GM19238 (cell line): Measurements from ENCODE around the gene ANGEL1.

Experiments
- DNase-seq: peaks from one replicate; pipeline ENCODE4 v3.0.0; 2011; ENCODE audit warnings: low spot score; ENCODE audit not compliant: insufficient read length

ANGEL1 gene, protein sequence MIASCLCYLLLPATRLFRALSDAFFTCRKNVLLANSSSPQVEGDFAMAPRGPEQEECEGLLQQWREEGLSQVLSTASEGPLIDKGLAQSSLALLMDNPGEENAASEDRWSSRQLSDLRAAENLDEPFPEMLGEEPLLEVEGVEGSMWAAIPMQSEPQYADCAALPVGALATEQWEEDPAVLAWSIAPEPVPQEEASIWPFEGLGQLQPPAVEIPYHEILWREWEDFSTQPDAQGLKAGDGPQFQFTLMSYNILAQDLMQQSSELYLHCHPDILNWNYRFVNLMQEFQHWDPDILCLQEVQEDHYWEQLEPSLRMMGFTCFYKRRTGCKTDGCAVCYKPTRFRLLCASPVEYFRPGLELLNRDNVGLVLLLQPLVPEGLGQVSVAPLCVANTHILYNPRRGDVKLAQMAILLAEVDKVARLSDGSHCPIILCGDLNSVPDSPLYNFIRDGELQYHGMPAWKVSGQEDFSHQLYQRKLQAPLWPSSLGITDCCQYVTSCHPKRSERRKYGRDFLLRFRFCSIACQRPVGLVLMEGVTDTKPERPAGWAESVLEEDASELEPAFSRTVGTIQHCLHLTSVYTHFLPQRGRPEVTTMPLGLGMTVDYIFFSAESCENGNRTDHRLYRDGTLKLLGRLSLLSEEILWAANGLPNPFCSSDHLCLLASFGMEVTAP

GRCh38 chr14:76812422-76813383 lies at the start of gene ANGEL1:
Gene ANGEL1, minus strand, starts transcription at chr14:76812882. Its CDS starts 55 bp downstream, at chr14:76812827.
- DNase-seq = peak; percentile 86

GRCh38 chr14:76861574-76862255 lies 49.0 kb upstream of the ANGEL1 start:
- DNase-seq = no peak

DNA sequence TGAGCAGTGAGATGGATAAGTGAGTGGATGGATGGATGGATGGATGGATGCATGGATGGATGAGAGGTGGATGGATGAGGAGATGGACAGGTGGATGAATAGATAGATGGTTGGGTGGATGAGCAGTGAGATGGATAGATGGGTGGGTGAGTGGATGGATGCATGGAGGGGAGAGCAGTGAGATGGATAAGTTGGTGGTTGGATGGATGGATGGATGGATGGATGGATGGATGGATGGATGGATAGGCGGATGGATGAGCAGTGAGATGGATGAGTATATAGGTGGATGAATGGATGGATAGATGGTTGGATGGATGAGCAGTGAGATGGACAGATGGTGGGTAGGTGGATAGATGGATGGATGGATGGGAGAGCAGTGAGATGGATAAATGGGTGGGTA lies 44.1 kb upstream of the ANGEL1 start:
- DNase-seq = no peak

DNA sequence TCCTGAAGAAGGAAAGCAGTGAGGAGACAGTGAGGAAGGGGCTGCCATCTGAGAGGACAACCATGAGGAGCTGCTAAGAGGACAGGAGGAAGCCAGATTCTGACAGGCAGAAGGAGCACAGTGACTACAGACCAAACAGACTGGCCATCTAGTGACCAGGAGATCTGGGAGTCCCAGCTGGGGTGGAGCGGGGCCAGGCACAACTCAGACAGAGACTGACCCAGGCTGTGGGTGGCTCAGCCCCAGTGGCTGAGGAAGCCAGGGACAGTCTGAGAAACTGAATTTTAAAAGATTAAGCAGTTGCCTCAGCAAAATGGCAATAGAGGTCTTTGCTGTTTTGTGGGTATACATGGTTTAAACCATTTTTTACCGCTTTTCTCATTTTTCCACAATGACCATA lies 42.4 kb upstream of the ANGEL1 start:
- no peak for DNase-seq

- no peak for DNase-seq
Measured at GRCh38 chr14:76848879-76849278, 36.2 kb upstream of the ANGEL1 start.

DNA sequence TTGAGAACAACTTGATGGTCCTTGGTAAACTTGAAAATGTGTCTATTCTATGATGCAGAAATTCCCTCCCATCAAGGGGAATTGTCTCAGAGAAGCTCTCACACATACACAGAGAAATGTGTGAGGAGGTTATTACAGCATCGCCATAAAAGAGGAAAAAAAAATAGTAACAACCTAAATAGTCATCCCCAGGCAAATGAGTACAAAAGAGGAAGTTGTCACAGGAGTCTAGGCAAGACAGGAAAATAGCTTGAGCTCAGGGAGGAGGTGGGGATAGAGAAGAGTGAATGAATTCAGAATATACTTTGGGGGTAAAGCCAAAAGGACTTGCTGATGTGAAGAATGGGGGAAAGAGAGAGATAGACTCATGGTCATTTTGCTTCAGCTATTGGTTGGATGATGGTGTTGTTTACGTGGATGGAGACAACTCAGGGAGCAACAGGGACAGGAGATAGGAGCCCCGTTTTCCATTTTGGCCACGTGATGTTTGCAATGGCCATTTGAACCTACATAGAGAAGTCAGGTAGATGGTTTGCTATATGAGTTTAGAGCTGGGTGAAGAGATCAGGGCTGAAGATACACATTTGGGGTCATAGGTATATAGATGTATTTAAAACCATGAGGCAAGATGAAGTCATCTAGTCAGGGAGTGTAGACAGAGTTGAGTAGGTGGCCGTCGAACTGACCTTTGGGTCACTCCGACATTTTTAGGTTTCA lies 33.8 kb upstream of the ANGEL1 start:
- no peak for DNase-seq

- no peak for DNase-seq
Measured at GRCh38 chr14:76844223-76844622, 31.5 kb upstream of the ANGEL1 start.

DNA sequence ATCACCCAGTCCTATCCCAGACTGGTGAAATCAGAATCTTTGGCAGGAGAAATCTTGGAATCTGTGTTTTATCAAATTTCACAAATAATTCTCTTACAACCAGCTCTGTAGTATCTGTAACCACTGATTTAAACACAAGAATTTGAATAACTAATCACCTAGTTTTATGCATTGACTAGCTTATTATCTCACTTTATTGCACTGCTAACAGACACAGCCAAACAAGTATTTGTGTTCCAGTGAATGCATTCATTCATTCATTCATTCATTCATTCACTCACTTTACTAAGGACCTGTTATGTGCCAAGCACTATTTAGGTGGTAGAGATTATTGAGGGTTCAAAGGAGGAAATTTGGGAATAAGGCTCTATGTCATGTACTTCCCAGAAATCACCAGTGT lies 29.7 kb upstream of the ANGEL1 start:
- no peak for DNase-seq

GRCh38 chr14:76837524-76837923 lies 24.8 kb upstream of the ANGEL1 start:
- DNase-seq = no peak

DNA sequence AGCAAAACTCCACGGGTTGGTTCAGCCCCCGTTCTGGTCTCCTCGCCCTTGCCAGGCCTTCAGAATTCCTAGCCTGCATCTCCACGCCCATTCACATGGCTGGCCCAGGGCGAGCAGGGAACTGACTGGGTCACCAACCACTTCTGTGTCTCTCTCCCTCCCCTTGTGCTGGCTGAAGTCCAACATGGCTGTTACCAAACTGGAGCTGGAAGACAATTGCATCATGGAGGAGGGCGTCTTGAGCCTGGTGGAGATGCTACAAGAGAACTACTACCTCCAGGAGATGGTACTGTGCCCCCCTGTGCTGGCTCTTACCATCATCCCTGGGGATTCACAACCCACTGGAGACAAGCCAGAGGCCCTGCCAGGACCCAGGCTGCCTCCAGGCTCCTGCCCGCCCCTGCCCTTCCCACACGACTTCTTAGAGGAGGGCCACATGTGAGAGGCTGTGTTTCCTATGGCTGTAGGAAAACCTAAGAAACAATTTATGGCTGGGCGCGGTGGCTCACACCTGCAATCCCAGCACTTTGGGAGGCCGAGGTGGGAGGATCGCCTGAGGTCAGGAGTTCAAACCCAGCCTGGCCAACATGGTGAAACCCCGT lies 23.4 kb upstream of the ANGEL1 start:
- DNase-seq = no peak

DNA sequence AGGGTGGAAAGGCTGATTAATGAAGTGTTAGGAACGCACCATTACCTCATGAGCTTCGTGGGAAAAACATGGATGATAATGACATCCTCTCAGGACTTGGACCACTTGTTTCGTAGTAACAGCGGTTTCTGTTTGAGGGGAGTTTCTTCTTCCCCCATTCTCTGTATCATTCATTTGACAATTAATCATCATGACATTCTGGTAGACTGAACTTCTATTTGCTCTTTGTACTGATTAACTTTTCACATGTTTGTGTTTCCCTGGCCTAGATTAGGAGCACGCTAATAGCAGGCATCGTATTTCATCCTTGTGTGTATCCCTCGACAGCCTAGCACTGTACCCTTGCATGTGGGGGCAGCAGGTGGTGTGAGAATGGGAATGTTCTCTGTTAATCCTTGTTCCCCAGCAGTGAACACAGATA lies 21.6 kb upstream of the ANGEL1 start:
- DNase-seq = no peak

DNA sequence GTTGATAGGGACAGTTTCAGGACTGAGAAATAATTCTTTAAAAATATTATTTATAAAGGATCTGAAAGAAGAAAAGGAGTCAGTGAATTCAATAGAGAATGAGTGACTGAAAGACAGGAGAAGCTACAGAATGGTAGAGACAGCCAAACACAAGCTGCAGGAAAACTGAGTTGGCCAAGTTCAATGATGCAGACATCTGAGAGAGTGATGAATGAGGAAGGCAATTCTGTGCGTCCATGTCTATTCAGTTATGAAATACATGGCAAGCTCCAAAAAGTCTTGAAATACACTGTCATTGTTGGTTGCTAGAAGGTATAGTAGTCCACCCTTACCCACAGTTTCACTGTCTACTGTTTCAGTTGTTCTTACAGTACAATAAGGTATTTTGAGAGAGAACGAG lies 20.3 kb upstream of the ANGEL1 start:
- DNase-seq = no peak

DNA sequence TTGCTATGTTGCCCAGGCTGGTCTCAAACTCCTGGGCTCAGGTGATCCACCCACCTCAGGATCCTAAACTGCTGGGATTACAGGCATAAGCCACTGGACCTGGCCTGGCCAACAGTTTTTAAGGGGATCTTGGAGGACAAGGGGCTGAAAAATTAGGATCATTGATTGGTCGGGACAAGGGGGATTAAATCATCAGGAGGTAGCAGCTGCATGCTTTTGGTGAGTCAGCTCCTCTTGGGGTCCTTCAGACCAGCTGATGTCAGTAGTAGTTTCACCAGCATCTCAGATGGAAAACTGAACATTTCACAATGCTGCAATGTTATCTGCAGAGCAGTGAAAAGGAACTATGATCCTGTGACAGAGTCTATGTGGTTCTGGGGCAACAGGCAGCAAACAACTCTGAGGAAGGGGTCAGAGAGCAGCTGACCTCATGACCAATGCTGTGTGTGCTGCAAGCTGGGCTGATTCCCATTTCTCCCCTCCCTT lies 19.9 kb upstream of the ANGEL1 start:
- DNase-seq = no peak

GRCh38 chr14:76830556-76830955 lies 17.9 kb upstream of the ANGEL1 start:
- no peak for DNase-seq

DNA sequence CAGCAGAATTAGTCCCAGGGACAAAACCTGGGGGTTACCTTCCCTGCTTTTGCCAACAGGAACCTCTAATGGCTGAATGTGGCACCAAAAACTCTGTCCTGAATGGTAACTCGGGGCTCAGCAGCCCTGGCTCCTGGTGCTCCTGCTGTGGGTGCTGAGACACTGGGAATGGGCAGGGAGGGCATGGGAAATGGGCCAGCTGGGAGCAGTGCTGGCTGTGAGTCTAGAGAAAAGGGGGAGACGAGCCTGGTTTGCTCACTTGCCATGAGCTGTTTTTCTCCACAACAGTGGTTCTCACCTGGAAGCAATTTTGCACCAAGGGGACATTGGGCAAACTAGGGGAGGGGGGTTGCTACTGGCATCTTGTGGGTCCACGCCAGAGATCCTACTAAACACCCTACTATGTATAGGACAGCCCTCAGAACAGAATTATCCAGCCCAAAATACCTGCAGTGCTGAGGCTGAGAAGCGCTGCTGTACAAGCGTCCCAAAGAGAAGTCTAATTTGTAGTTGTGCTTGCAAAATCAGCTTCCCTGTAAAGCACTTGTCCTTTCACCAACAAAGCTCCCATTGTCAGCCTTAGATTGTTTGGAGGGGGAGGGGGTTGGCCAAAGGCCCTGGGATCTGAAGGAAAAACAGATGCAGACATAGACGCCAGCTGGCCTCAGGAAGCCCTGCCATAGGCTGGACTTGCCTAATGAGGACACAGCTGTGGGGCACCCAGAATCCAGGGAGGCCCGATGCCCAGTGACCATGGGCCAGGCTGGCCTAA lies 17.2 kb upstream of the ANGEL1 start:
- no peak for DNase-seq

DNA sequence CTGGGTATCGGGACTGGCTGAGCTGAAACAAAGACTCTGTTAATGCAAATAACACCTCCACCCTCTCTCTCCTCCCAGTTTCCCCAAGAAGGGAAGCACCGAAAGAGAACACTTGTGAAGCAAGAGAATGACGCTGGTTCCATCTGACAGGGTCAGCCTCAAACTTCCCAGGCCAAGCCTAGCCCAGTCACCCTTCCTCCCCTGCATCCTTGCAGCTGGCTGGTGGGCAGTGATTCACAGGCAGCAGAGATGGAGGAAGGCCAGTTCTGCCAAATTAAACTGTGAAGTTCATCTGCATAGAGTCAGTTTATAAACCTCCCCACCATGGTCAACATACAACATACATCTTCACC lies 16.3 kb upstream of the ANGEL1 start:
- no peak for DNase-seq

GRCh38 chr14:76828339-76829012 lies 15.8 kb upstream of the ANGEL1 start:
- no peak for DNase-seq

GRCh38 chr14:76827696-76828296 lies 15.1 kb upstream of the ANGEL1 start:
- no peak for DNase-seq
